ENCODE results near the gene BMS1.

Gene BMS1

DNA sequence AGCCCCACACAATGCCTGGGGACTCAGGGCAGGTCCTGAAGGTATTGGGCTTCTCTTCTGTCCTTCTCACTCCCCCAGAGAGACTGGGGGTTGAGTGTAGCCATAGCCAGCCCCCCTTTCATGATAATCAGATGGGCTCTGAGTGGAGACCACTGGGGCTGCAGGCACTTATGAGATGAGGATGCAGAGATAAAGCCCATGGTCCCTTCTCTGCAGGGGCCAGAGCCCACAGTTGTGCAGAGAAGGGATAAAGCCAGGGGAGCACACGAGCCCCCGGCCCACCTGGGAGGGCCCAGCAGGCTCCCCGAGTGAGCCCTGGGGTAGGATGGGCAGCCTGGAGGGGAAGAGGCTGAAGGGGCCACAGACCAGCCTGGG lies 96.2 kb downstream of the BMS1 start:
- H3K36me3 ChIP-seq: no peaks in the 10 kb centered on the region
- TF ChIP-seq, protein P1, sequence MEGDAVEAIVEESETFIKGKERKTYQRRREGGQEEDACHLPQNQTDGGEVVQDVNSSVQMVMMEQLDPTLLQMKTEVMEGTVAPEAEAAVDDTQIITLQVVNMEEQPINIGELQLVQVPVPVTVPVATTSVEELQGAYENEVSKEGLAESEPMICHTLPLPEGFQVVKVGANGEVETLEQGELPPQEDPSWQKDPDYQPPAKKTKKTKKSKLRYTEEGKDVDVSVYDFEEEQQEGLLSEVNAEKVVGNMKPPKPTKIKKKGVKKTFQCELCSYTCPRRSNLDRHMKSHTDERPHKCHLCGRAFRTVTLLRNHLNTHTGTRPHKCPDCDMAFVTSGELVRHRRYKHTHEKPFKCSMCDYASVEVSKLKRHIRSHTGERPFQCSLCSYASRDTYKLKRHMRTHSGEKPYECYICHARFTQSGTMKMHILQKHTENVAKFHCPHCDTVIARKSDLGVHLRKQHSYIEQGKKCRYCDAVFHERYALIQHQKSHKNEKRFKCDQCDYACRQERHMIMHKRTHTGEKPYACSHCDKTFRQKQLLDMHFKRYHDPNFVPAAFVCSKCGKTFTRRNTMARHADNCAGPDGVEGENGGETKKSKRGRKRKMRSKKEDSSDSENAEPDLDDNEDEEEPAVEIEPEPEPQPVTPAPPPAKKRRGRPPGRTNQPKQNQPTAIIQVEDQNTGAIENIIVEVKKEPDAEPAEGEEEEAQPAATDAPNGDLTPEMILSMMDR (IDR thresholded peaks at IDR 0.05): no peak
- H3K9me3 ChIP-seq: peaks cover 0 to 22% (median 8%) of the 10 kb centered on the region in 3 donors
- no peaks in the 10 kb centered on the region for H3K4me1 ChIP-seq
- DNase-seq: no peak
- H3K27ac ChIP-seq: no peak overlapping the region
- intact Hi-C loops (cut with DNase I; ENCODE audit: low total_unique reads): no loop called here
- peaks cover 0 to 45% of the 10 kb centered on the region in 2 donors for H3K27me3 ChIP-seq
- no peak overlapping the region for H3K4me3 ChIP-seq

GRCh38 chr10:42879380-42880254 lies 97.0 kb downstream of the BMS1 start:
- Histone ChIP-seq H3K4me1 (no peaks in the 10 kb centered on the region), H3K27me3 (peaks cover 0 to 44% of the 10 kb centered on the region in 2 donors), H3K9me3 (peaks cover 0 to 22% (median 8%) of the 10 kb centered on the region in 3 donors), H3K36me3 (no peaks in the 10 kb centered on the region), H3K27ac (no peak overlapping the region), H3K4me3 (no peak overlapping the region)
- DNase-seq: no peak
- intact Hi-C loops (cut with DNase I; ENCODE audit: low total_unique reads): no loop called here
- TF ChIP-seq, protein P1 (IDR thresholded peaks at IDR 0.05): no peak

DNA sequence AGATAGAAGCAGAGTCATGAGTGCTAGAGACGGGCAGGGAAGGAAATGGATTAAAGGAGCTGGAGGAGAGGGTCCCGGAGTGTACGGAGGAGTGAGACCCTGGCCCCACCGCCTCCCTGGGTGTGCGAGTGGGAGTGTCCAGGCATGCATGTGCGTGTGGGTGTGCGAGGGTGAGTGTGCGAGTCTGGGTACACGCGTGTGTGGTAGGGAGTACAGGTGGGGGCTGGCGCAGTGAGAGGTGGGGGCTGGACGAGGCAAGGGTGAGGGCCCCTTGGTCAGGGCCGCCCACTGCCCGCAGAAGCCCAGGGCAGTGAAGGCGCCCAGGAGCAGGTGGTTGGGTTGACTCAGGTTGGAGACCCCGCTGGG lies 97.6 kb downstream of the BMS1 start:
- peaks cover 0 to 22% (median 8%) of the 10 kb centered on the region in 3 donors for H3K9me3 ChIP-seq
- no peak overlapping the region for H3K4me3 ChIP-seq
- intact Hi-C loops (cut with DNase I; ENCODE audit: low total_unique reads): no loop called here
- H3K27me3 ChIP-seq: peaks cover 0 to 38% of the 10 kb centered on the region in 2 donors
- no peak overlapping the region for H3K27ac ChIP-seq
- no peak for DNase-seq
- no peaks in the 10 kb centered on the region for H3K36me3 ChIP-seq
- no peaks in the 10 kb centered on the region for H3K4me1 ChIP-seq
- TF ChIP-seq, protein P1 (IDR thresholded peaks at IDR 0.05): no peak

DNA sequence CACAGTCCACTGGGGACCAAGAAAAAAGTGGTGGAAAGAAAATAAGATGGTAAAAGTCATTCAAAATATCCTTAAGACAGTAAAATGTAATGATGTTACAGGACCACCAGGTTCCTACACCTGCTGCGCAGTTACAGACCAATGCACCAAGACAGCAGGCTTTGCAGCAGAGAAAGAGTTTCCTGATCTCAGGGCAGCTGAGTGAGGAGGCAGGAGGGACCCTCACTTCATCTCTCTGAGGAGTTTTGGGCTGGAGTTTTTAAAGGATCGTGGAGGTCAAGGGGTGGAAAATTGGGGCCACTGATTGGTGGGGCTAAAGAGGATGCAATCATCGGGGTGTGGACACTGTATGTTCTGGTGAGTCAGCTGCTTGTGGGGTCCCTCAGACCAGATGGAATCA lies 100.0 kb downstream of the BMS1 start:
- H3K9me3 ChIP-seq: peaks cover 0 to 22% (median 8%) of the 10 kb centered on the region in 3 donors
- peaks cover 0 to 26% of the 10 kb centered on the region in 2 donors for H3K27me3 ChIP-seq
- no peaks in the 10 kb centered on the region for H3K36me3 ChIP-seq
- no peak overlapping the region for H3K27ac ChIP-seq
- TF ChIP-seq, protein P1 (IDR thresholded peaks at IDR 0.05): no peak
- DNase-seq: no peak
- H3K4me3 ChIP-seq: no peak overlapping the region
- intact Hi-C loops (cut with DNase I; ENCODE audit: low total_unique reads): no loop called here
- no peaks in the 10 kb centered on the region for H3K4me1 ChIP-seq

All from tibial artery (tissue), 4 donors.